CD4-positive, alpha-beta T cell treated with Interleukin-12 subunit alpha and Interleukin-12 subunit beta, for 1 hour (primary cell): ENCODE data around the gene CFDP1.

Source experiments
- DNase-seq: peaks from one replicate; pipeline ENCODE4 v3.0.0-alpha.2; 2020

Gene CFDP1

GRCh38 chr16:75262104-75262799 is 171.1 kb downstream of the CFDP1 start:
- no peak for DNase-seq

- no peak for DNase-seq
These were observed 171.7 kb downstream of the CFDP1 start for GRCh38 chr16:75261590-75262078.

- no peak for DNase-seq
These were observed 172.3 kb downstream of the CFDP1 start for GRCh38 chr16:75260851-75261589.

GRCh38 chr16:75258807-75259141 is 174.5 kb downstream of the CFDP1 start:
- no peak for DNase-seq

GRCh38 chr16:75257886-75258806 is 175.2 kb downstream of the CFDP1 start:
- no peak for DNase-seq

- DNase-seq, result no peak
These were observed 176.5 kb downstream of the CFDP1 start for GRCh38 chr16:75256696-75257343.

GRCh38 chr16:75256059-75256571 is 177.2 kb downstream of the CFDP1 start:
- no peak for DNase-seq

- no peak for DNase-seq
These were observed 178.9 kb downstream of the CFDP1 start for GRCh38 chr16:75254359-75254837.

GRCh38 chr16:75252946-75253911 is 180.1 kb downstream of the CFDP1 start:
- no peak for DNase-seq

GRCh38 chr16:75252049-75252864 is 181.0 kb downstream of the CFDP1 start:
- no peak for DNase-seq

GRCh38 chr16:75251280-75252048 is 181.8 kb downstream of the CFDP1 start, which contains the start of gene BCAR1:
Gene BCAR1 (minus strand): TSS chr16:75251624. CDS start chr16:75251482, 142 bp downstream.
- no peak for DNase-seq

GRCh38 chr16:75250809-75251279 is 182.5 kb downstream of the CFDP1 start:
- no peak for DNase-seq

- DNase-seq, result no peak
These were observed 183.1 kb downstream of the CFDP1 start for GRCh38 chr16:75250089-75250808.

GRCh38 chr16:75249441-75249840 is 183.9 kb downstream of the CFDP1 start:
- no peak for DNase-seq

- no peak for DNase-seq
These were observed 184.5 kb downstream of the CFDP1 start for GRCh38 chr16:75248536-75249380.

- DNase-seq, result no peak
These were observed 185.2 kb downstream of the CFDP1 start for GRCh38 chr16:75248142-75248535.

- no peak for DNase-seq
These were observed 186.1 kb downstream of the CFDP1 start for GRCh38 chr16:75247249-75247648.
